Loucy (cell line): ENCODE results near the gene FPR1.

Experiments
- CTCF ChIP-seq: fragments of 200-600 bp; sonication (generic); conservative IDR thresholded peaks from 2 replicates; pipeline ENCODE4 v1.5.1; 2014; ENCODE audit warnings: mild to moderate bottlenecking, antibody characterized with exemption, low read length
- EZH2phosphoT487 ChIP-seq: fragments of 200-600 bp; IDR thresholded peaks from 2 replicates; pipeline ENCODE4 v1.6.1; 2018; ENCODE audit warnings: antibody characterized with exemption, mild to moderate bottlenecking, moderate library complexity, borderline replicate concordance

GRCh38 chr19:51716925-51717324, 34.8 kb downstream of the FPR1 start:
- no peak for TF ChIP-seq CTCF
- no peak for TF ChIP-seq EZH2phosphoT487
